Fibroblast of the conjunctiva (primary cell): ENCODE data around the gene SUSD4.

Source experiments
- DNase-seq: peaks from one replicate; pipeline ENCODE4 v3.0.0-alpha.2; 2010; ENCODE audit warnings: low read depth

SUSD4 gene

GRCh38 chr1:223183268-223183862 is 180.6 kb downstream of the SUSD4 start:
- DNase-seq, result no peak

- DNase-seq, result no peak
Observed at GRCh38 chr1:223180731-223181321, 183.2 kb downstream of the SUSD4 start.

GRCh38 chr1:223179786-223180185 is 184.2 kb downstream of the SUSD4 start:
- DNase-seq, result no peak

- no peak for DNase-seq
Observed at GRCh38 chr1:223179280-223179679, 184.7 kb downstream of the SUSD4 start.

GRCh38 chr1:223177681-223178080 is 186.3 kb downstream of the SUSD4 start:
- DNase-seq, result no peak

- no peak for DNase-seq
Observed at GRCh38 chr1:223176437-223176836, 187.5 kb downstream of the SUSD4 start.

- no peak for DNase-seq
Observed at GRCh38 chr1:223175633-223176032, 188.3 kb downstream of the SUSD4 start.

- DNase-seq, result no peak
Observed at GRCh38 chr1:223175032-223175431, 188.9 kb downstream of the SUSD4 start.
